OCI-LY1 (cell line): Measurements from ENCODE around the gene OR4N5.

Source experiments
- H2AFZ ChIP-seq: fragments of 200-600 bp; sonication (generic), shearing (Covaris generic); 2 replicates; pipeline ENCODE4 v1.6.0; 2014; ENCODE audit warnings: antibody characterized with exemption, mild to moderate bottlenecking, low read length
- H3F3A ChIP-seq: fragments of 200-600 bp; sonication (generic), shearing (Covaris generic); 2 replicates; pipeline ENCODE4 v1.6.0; 2014; ENCODE audit warnings: mild to moderate bottlenecking, antibody characterized with exemption, low read length, moderate library complexity; ENCODE audit not compliant: insufficient read depth
- H3K27ac ChIP-seq: fragments of 200-600 bp; sonication (generic); 2 replicates; pipeline ENCODE4 v1.5.1; 2014; ENCODE audit warnings: low read length, mixed run types, mild to moderate bottlenecking, low read depth; ENCODE audit not compliant: poor library complexity, severe bottlenecking
- H3K27me3 ChIP-seq: fragments of 200-600 bp; sonication (generic); 2 replicates; pipeline ENCODE4 v1.6.0; 2014; ENCODE audit warnings: antibody characterized with exemption, mild to moderate bottlenecking, low read length, moderate library complexity; ENCODE audit not compliant: insufficient read depth
- H3K36me3 ChIP-seq: fragments of 200-600 bp; sonication (generic); 2 replicates; pipeline ENCODE4 v1.6.1; 2014; ENCODE audit warnings: mild to moderate bottlenecking, antibody characterized with exemption, low read length, moderate library complexity, mixed read lengths; ENCODE audit not compliant: insufficient read depth
- H3K4me1 ChIP-seq: fragments of 200-600 bp; sonication (generic); 2 replicates; pipeline ENCODE4 v1.5.1; 2014; ENCODE audit warnings: mild to moderate bottlenecking, low read length, moderate library complexity; ENCODE audit not compliant: insufficient read depth, severe bottlenecking
- H3K4me2 ChIP-seq: fragments of 200-600 bp; sonication (generic), shearing (Covaris generic); 2 replicates; pipeline ENCODE4 v1.6.1; 2014; ENCODE audit warnings: low read length
- H3K4me3 ChIP-seq: fragments of 200-600 bp; sonication (generic); 2 replicates; pipeline ENCODE4 v1.5.1; 2014; ENCODE audit warnings: low read length, low read depth, mild to moderate bottlenecking, mixed read lengths; ENCODE audit not compliant: poor library complexity, severe bottlenecking
- H3K79me2 ChIP-seq: fragments of 200-600 bp; shearing (Covaris generic); 2 replicates; pipeline ENCODE4 v1.6.1; 2016; ENCODE audit warnings: mixed run types, low read length, mixed read lengths; ENCODE audit not compliant: insufficient read depth
- H3K9ac ChIP-seq: fragments of 200-600 bp; sonication (generic), shearing (Covaris generic); 2 replicates; pipeline ENCODE4 v1.6.1; 2014; ENCODE audit warnings: mild to moderate bottlenecking, low read length, mixed read lengths
- H3K9me2 ChIP-seq: fragments of 200-600 bp; sonication (generic), shearing (Covaris generic); 2 replicates; pipeline ENCODE4 v1.6.1; 2014; ENCODE audit warnings: low read depth, mild to moderate bottlenecking, low read length, mixed read lengths
- H3K9me3 ChIP-seq: fragments of 200-600 bp; shearing (Covaris generic); 2 replicates; pipeline ENCODE4 v1.6.1; 2014; ENCODE audit warnings: low read length, mixed read lengths
- H4K20me1 ChIP-seq: fragments of 200-600 bp; sonication (generic), shearing (Covaris generic); 2 replicates; pipeline ENCODE4 v1.6.0; 2016; ENCODE audit warnings: mild to moderate bottlenecking, low read length; ENCODE audit not compliant: insufficient read depth
- EZH2 ChIP-seq: fragments of 200-600 bp; sonication (generic), shearing (Covaris generic); IDR thresholded peaks from 2 replicates; pipeline ENCODE4 v1.8.0; 2017; ENCODE audit warnings: borderline replicate concordance, mixed run types, mild to moderate bottlenecking, antibody characterized with exemption, low read length, moderate library complexity, mixed read lengths
- TF ChIP-seq, protein P1 (sequence below): fragments of 200-600 bp; sonication (generic), shearing (Covaris generic); IDR thresholded peaks from 2 replicates; pipeline ENCODE4 v1.5.1; 2017; ENCODE audit warnings: mild to moderate bottlenecking, antibody characterized with exemption, low read length, moderate library complexity, mixed read lengths

The OR4N5 gene

DNA sequence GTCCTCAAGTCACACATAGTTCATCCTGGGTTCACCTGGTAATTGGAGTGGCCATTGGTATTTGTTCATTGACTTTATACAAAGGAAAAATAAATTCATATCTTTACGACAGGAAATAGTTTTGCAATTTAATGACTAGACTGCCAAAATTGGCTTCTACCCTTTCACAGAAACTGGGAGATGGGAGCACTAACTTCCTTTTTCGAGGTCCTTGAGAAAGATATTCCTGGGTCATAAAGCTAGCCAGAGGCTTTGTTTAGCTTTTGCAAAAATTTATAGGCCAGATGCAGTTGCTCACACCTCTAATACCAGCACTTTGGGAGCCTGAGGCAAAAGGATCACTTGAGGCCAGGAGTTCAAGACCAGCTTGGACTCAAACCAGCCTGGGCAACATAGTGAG is 41.9 kb downstream of the OR4N5 start:
- TF ChIP-seq, protein P1, sequence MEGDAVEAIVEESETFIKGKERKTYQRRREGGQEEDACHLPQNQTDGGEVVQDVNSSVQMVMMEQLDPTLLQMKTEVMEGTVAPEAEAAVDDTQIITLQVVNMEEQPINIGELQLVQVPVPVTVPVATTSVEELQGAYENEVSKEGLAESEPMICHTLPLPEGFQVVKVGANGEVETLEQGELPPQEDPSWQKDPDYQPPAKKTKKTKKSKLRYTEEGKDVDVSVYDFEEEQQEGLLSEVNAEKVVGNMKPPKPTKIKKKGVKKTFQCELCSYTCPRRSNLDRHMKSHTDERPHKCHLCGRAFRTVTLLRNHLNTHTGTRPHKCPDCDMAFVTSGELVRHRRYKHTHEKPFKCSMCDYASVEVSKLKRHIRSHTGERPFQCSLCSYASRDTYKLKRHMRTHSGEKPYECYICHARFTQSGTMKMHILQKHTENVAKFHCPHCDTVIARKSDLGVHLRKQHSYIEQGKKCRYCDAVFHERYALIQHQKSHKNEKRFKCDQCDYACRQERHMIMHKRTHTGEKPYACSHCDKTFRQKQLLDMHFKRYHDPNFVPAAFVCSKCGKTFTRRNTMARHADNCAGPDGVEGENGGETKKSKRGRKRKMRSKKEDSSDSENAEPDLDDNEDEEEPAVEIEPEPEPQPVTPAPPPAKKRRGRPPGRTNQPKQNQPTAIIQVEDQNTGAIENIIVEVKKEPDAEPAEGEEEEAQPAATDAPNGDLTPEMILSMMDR = no peak
- TF ChIP-seq EZH2 = no peak
- no peaks in the 10 kb centered on the region for H3K9me3 ChIP-seq

DNA sequence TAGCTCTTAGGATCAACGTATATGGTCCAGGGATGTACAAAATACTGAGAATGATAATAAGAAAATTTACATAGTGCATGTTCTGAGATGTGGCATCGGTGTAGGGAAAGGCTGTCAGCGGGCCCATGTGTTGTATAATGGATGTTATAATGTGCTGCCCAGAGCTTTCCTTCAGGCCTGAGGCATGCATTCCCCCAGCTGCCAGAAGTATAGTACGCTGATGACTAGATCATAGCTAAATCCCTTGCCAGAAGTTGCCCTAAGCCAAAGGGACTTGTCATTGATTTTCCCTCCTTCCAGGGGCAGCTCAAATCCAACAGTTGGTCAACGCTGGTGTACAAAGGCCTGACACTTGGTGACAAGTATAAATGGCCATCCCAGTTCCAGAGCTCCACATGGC is 45.6 kb downstream of the OR4N5 start:
- Histone ChIP-seq H3K4me1 (no peaks in the 10 kb centered on the region), H3K9me2 (no peaks in the 10 kb centered on the region), H3K27ac (no peak overlapping the region), H3K79me2 (no peaks in the 10 kb centered on the region), H3K4me2 (no peak overlapping the region), H3K27me3 (no peaks in the 10 kb centered on the region), H3K36me3 (no peaks in the 10 kb centered on the region), H4K20me1 (no peaks in the 10 kb centered on the region), H3K9ac (no peak overlapping the region), H3K4me3 (no peak overlapping the region), H3F3A (no peaks in the 10 kb centered on the region), H3K9me3 (no peaks in the 10 kb centered on the region), H2AFZ (no peak overlapping the region)
- TF ChIP-seq, protein P1 = no peak
- TF ChIP-seq EZH2 = no peak

More for the DNA sequence above, 41.9 kb downstream of the OR4N5 start:
- Histone ChIP-seq H3K4me3 (no peak overlapping the region), H3K4me1 (no peaks in the 10 kb centered on the region), H3F3A (no peaks in the 10 kb centered on the region), H3K79me2 (no peaks in the 10 kb centered on the region), H3K36me3 (no peaks in the 10 kb centered on the region), H3K9ac (no peak overlapping the region), H4K20me1 (no peaks in the 10 kb centered on the region), H3K27me3 (no peaks in the 10 kb centered on the region), H2AFZ (no peak overlapping the region), H3K4me2 (no peak overlapping the region), H3K9me2 (no peaks in the 10 kb centered on the region), H3K27ac (no peak overlapping the region)

DNA sequence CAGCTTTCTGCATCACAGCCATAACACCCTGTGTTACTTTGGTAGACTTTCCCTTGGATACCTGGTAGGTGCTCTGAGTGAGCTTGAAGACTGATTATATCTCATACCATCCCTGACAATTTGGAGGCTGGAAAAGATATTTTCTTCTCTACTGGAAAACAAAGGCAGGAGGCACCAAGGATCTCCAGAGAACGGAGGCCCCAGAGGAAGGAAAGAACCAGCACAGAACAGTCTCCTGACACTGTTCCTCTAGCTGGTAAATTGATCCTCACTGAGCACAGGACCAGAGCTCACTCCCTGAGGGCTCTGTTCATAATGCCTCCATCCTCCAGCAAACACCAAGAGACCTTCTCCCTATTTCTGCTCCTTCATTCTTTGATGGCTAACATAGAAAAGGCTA is 52.0 kb downstream of the OR4N5 start, which contains the start of gene OR11G2:
Gene OR11G2, plus strand, starts transcription at position 301 of the 400 bp plus-strand sequence. CDS start 6,542 bp downstream, outside the sequence.
- H3K27ac ChIP-seq = no peak within 1 kb of the TSS
- no peak within 1 kb of the TSS for H2AFZ ChIP-seq
- no peak within 1 kb of the TSS for H3K4me3 ChIP-seq
- H4K20me1 ChIP-seq = no peaks in the 10 kb centered on the region
- H3K4me2 ChIP-seq = no peak within 1 kb of the TSS
- no peaks in the 10 kb centered on the region for H3K4me1 ChIP-seq
- H3K9me3 ChIP-seq = no peaks in the 10 kb centered on the region
- no peaks in the 10 kb centered on the region for H3K27me3 ChIP-seq
- TF ChIP-seq EZH2 = no peak
- TF ChIP-seq, protein P1 = no peak
- H3K9ac ChIP-seq = no peak within 1 kb of the TSS
- H3F3A ChIP-seq = no peaks in the 10 kb centered on the region
- H3K36me3 ChIP-seq = no peaks in the 10 kb centered on the region
- H3K79me2 ChIP-seq = no peaks in the 10 kb centered on the region
- no peaks in the 10 kb centered on the region for H3K9me2 ChIP-seq
